GM23338 (cell line): ENCODE results near the gene C16orf95. TPM values are rescaled to one million over a fixed set of nuclear protein-coding genes. Genes with fewer than 3 reads are reported as not detected.

Source experiments
- ATAC-seq: fragments of 200-7000 bp; cut with Tn5 transposase; 3 replicates; pipeline ENCODE4 v1.9.1; 2020
- DNase-seq: peaks from one replicate; pipeline ENCODE4 v3.0.0-alpha.2; 2015; ENCODE audit warnings: low spot score
- H2AFZ ChIP-seq: fragments of 200-600 bp; sonication (generic); 2 replicates; pipeline ENCODE4 v1.8.0; 2016; ENCODE audit warnings: antibody characterized with exemption, mild to moderate bottlenecking, moderate library complexity
- H3F3A ChIP-seq: fragments of 200-600 bp; sonication (generic); replicated peaks from 2 replicates; pipeline ENCODE4 v1.8.0; 2017; ENCODE audit warnings: antibody characterized with exemption, mixed run types, low read depth
- H3K27ac ChIP-seq: fragments of 200-600 bp; sonication (generic); 2 replicates; pipeline ENCODE4 v1.6.1; 2016; ENCODE audit warnings: low read depth
- H3K27me3 ChIP-seq: fragments of 200-600 bp; sonication (generic); 2 replicates; pipeline ENCODE4 v1.8.0; 2016; ENCODE audit warnings: mild to moderate bottlenecking, mixed run types, moderate library complexity; ENCODE audit not compliant: insufficient read depth
- H3K36me3 ChIP-seq: fragments of 200-600 bp; sonication (generic); 2 replicates; pipeline ENCODE4 v1.8.0; 2016; ENCODE audit warnings: mild to moderate bottlenecking; ENCODE audit not compliant: insufficient read depth
- H3K4me1 ChIP-seq: fragments of 200-600 bp; sonication (generic); 2 replicates; pipeline ENCODE4 v1.8.0; 2016; ENCODE audit warnings: mild to moderate bottlenecking, moderate library complexity; ENCODE audit not compliant: insufficient read depth
- H3K4me2 ChIP-seq: fragments of 200-600 bp; sonication (generic); 2 replicates; pipeline ENCODE4 v1.7.1; 2017; ENCODE audit warnings: mixed run types
- H3K4me3 ChIP-seq: fragments of 200-600 bp; sonication (generic); 2 replicates; pipeline ENCODE4 v1.6.1; 2016; ENCODE audit warnings: mixed run types
- H3K79me2 ChIP-seq: fragments of 200-600 bp; sonication (generic); replicated peaks from 2 replicates; pipeline ENCODE4 v1.8.0; 2017; ENCODE audit warnings: mild to moderate bottlenecking; ENCODE audit not compliant: insufficient read depth
- H3K9me2 ChIP-seq: fragments of 200-600 bp; sonication (generic); 2 replicates; pipeline ENCODE4 v1.8.0; 2017; ENCODE audit not compliant: insufficient read depth
- H4K20me1 ChIP-seq: fragments of 200-600 bp; sonication (generic); replicated peaks from 2 replicates; pipeline ENCODE4 v1.8.0; 2017; ENCODE audit warnings: mild to moderate bottlenecking; ENCODE audit not compliant: insufficient read depth
- H3K27ac Mint-ChIP-seq: 2 replicates; pipeline ENCODE4 v1.8.0; 2020; ENCODE audit warnings: inconsistent platforms, mild to moderate bottlenecking, moderate library complexity, mixed read lengths
- H3K27me3 Mint-ChIP-seq: 3 replicates; pipeline ENCODE4 v1.8.0; 2022; ENCODE audit warnings: low read depth, mild to moderate bottlenecking, moderate library complexity, mixed read lengths, inconsistent platforms; ENCODE audit not compliant: insufficient read depth, poor library complexity
- H3K36me3 Mint-ChIP-seq: 3 replicates; pipeline ENCODE4 v1.8.0; 2021; ENCODE audit warnings: low read depth, mild to moderate bottlenecking, inconsistent platforms, moderate library complexity, mixed read lengths
- H3K4me1 Mint-ChIP-seq: 3 replicates; pipeline ENCODE4 v1.8.0; 2020; ENCODE audit warnings: mild to moderate bottlenecking, inconsistent platforms, mixed read lengths
- H3K4me3 Mint-ChIP-seq: 3 replicates; pipeline ENCODE4 v1.8.0; 2021; ENCODE audit warnings: moderate library complexity, mild to moderate bottlenecking, inconsistent platforms, mixed read lengths
- H3K9me3 Mint-ChIP-seq: 3 replicates; pipeline ENCODE4 v1.8.0; 2020; ENCODE audit warnings: moderate library complexity, mild to moderate bottlenecking, inconsistent platforms, mixed read lengths
- CREB1 ChIP-seq: fragments of 250-450 bp; sonication (Bioruptor Pico); IDR thresholded peaks from 2 replicates; pipeline ENCODE4 v1.5.0; 2020; ENCODE audit warnings: low read depth, mild to moderate bottlenecking, moderate library complexity
- EZH2 ChIP-seq: fragments of 200-600 bp; sonication (generic); IDR thresholded peaks from one replicate; pipeline ENCODE4 v1.8.0; 2017; ENCODE audit warnings: antibody characterized with exemption, mild to moderate bottlenecking, low read depth; ENCODE audit not compliant: unreplicated experiment
- polyA plus RNA-seq: library from polyadenylated mRNA; unstranded; fragments of >200 nt; fragmentation: Nextera tagmentation; extraction: Ambion mirVana; gene quantifications from 2 replicates; pipeline ENCODE4 v1.2.1, GENCODE V29; 2016
- total RNA-seq: library from RNA; depleted of rRNA; stranded (reverse); fragments of >200 nt; shearing (Covaris generic); gene quantifications from 2 replicates; pipeline ENCODE4 v1.2.3, GENCODE V29; 2014
- TF ChIP-seq, protein P1 (sequence below), 2 experiments: fragments of 200-600 bp in 1 of 2; sonication (generic) in 1 of 2; conservative IDR thresholded peaks; 2 replicates each; pipeline versions ENCODE4 v1.5.1 to v1.6.1; 2016 to 2017; ENCODE audit warnings: antibody characterized with exemption in 2 of 2, low read depth in 2 of 2, mild to moderate bottlenecking in 2 of 2, moderate library complexity in 1 of 2
- TF ChIP-seq, protein P2 (sequence below): IDR thresholded peaks from one replicate; pipeline ENCODE4 v1.6.1; 2018; ENCODE audit warnings: antibody characterized with exemption; ENCODE audit not compliant: unreplicated experiment
- TF ChIP-seq, protein P3 (sequence below): fragments of 250-450 bp; sonication (Bioruptor Pico); IDR thresholded peaks from 2 replicates; pipeline ENCODE4 v1.5.0; 2020; ENCODE audit warnings: mild to moderate bottlenecking, moderate library complexity

The C16orf95 gene
- total and polyA plus RNA-seq, 2 experiments from 2014 or later, result 1.2 to 3.9 TPM

DNA sequence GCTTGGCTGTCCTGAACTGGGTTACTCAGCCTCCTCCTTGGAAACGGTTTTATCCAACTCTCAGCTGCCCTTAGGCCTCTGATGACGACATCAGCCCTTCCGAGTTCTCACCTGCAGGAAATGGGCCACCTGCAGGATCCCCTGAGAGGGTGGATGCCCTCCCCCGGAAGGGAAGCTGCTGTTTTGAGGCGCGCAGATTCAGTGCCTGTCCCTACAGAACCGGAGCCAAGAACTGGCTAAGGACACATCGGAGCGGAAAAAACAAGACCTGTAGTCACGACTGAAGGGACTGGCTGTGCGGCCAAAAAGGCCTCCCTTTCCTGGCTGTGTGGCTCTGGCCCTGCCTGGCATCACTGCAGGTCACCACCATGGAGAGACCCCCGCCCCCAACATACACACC is 11.7 kb upstream of the C16orf95 start:
- ATAC-seq, result no peak
- H3K27me3 Mint-ChIP-seq, result peaks cover 11% of the 10 kb centered on the region
- DNase-seq, result no peak
- no peaks in the 10 kb centered on the region; the same call in 2 of the 3 replicates for H3K9me3 Mint-ChIP-seq
- no peak overlapping the region for H3K4me3 Mint-ChIP-seq
- H3K4me2 ChIP-seq, result no peak overlapping the region
- H3K27ac ChIP-seq, result no peak overlapping the region
- no peak overlapping the region for H3K27ac Mint-ChIP-seq
- no peaks in the 10 kb centered on the region; the same call in 1 of the 2 replicates for H3K4me1 ChIP-seq
- H3K4me1 Mint-ChIP-seq, result peaks cover 4% of the 10 kb centered on the region
- no peaks in the 10 kb centered on the region for H3K36me3 ChIP-seq
- H3K4me3 ChIP-seq, result no peak overlapping the region
- TF ChIP-seq, protein P1, sequence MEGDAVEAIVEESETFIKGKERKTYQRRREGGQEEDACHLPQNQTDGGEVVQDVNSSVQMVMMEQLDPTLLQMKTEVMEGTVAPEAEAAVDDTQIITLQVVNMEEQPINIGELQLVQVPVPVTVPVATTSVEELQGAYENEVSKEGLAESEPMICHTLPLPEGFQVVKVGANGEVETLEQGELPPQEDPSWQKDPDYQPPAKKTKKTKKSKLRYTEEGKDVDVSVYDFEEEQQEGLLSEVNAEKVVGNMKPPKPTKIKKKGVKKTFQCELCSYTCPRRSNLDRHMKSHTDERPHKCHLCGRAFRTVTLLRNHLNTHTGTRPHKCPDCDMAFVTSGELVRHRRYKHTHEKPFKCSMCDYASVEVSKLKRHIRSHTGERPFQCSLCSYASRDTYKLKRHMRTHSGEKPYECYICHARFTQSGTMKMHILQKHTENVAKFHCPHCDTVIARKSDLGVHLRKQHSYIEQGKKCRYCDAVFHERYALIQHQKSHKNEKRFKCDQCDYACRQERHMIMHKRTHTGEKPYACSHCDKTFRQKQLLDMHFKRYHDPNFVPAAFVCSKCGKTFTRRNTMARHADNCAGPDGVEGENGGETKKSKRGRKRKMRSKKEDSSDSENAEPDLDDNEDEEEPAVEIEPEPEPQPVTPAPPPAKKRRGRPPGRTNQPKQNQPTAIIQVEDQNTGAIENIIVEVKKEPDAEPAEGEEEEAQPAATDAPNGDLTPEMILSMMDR (conservative IDR thresholded peaks at IDR 0.05; ENCODE audit: low read depth in 2 of 2), result no peak
- H3K79me2 ChIP-seq, result no peaks in the 10 kb centered on the region
- peaks cover 4% of the 10 kb centered on the region; the same call in 1 of the 3 replicates for H3K36me3 Mint-ChIP-seq
- H3K27me3 ChIP-seq, result no peaks in the 10 kb centered on the region
- H4K20me1 ChIP-seq, result no peaks in the 10 kb centered on the region
- H2AFZ ChIP-seq, result no peak overlapping the region
- no peaks in the 10 kb centered on the region for H3F3A ChIP-seq
- H3K9me2 ChIP-seq, result no peaks in the 10 kb centered on the region

DNA sequence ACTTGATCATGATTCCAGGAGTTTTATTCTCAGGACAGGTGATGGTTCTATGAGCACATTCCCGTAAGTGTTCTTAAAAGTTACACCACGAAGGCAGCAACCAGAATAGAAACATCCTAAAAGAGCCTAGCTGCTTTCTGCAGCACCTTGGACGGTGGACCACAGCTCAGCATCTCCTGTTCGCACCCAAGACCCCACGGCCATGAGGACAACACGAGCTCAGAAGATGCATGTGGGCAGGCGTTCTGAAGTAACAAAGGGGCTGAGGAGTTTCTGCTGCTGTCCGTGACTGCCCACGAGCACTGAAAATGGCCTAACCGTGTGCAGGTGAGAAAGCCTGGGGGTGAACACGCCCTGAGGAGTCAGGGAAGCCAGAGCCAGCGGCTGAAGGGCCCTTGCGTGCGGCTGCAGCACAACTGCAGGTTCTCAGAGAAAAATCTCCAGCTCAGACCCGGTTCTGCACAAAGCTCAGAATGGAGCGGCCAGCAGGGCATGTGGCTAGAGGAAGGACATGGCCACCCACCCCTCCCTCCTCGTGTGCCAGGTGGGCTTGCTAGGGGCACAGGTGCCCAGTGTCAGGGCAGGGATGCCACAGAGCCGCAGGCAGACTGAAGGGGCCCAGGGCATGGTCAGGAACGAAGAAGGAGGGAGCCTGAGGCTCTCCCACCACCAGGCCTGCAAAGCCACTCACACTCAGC is 10.8 kb upstream of the C16orf95 start:
- Histone ChIP-seq H3K27ac (no peak overlapping the region), H3K4me2 (no peak overlapping the region), H3F3A (no peaks in the 10 kb centered on the region), H3K4me1 (no peaks in the 10 kb centered on the region; the same call in 1 of the 2 replicates), H3K36me3 (no peaks in the 10 kb centered on the region), H3K27me3 (no peaks in the 10 kb centered on the region), H3K79me2 (no peaks in the 10 kb centered on the region), H2AFZ (no peak overlapping the region), H4K20me1 (no peaks in the 10 kb centered on the region), H3K9me2 (no peaks in the 10 kb centered on the region), H3K4me3 (no peak overlapping the region)
- H3K36me3 Mint-ChIP-seq, result peaks cover 4% of the 10 kb centered on the region; the same call in 1 of the 3 replicates
- no peak overlapping the region for H3K27ac Mint-ChIP-seq
- H3K4me1 Mint-ChIP-seq, result peaks cover 4% of the 10 kb centered on the region
- no peak for DNase-seq
- peaks cover 9% of the 10 kb centered on the region for H3K27me3 Mint-ChIP-seq
- no peak overlapping the region for H3K4me3 Mint-ChIP-seq
- no peak for ATAC-seq
- no peaks in the 10 kb centered on the region; the same call in 2 of the 3 replicates for H3K9me3 Mint-ChIP-seq
- TF ChIP-seq, protein P2, sequence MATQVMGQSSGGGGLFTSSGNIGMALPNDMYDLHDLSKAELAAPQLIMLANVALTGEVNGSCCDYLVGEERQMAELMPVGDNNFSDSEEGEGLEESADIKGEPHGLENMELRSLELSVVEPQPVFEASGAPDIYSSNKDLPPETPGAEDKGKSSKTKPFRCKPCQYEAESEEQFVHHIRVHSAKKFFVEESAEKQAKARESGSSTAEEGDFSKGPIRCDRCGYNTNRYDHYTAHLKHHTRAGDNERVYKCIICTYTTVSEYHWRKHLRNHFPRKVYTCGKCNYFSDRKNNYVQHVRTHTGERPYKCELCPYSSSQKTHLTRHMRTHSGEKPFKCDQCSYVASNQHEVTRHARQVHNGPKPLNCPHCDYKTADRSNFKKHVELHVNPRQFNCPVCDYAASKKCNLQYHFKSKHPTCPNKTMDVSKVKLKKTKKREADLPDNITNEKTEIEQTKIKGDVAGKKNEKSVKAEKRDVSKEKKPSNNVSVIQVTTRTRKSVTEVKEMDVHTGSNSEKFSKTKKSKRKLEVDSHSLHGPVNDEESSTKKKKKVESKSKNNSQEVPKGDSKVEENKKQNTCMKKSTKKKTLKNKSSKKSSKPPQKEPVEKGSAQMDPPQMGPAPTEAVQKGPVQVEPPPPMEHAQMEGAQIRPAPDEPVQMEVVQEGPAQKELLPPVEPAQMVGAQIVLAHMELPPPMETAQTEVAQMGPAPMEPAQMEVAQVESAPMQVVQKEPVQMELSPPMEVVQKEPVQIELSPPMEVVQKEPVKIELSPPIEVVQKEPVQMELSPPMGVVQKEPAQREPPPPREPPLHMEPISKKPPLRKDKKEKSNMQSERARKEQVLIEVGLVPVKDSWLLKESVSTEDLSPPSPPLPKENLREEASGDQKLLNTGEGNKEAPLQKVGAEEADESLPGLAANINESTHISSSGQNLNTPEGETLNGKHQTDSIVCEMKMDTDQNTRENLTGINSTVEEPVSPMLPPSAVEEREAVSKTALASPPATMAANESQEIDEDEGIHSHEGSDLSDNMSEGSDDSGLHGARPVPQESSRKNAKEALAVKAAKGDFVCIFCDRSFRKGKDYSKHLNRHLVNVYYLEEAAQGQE, result no peak
- TF ChIP-seq, protein P3, sequence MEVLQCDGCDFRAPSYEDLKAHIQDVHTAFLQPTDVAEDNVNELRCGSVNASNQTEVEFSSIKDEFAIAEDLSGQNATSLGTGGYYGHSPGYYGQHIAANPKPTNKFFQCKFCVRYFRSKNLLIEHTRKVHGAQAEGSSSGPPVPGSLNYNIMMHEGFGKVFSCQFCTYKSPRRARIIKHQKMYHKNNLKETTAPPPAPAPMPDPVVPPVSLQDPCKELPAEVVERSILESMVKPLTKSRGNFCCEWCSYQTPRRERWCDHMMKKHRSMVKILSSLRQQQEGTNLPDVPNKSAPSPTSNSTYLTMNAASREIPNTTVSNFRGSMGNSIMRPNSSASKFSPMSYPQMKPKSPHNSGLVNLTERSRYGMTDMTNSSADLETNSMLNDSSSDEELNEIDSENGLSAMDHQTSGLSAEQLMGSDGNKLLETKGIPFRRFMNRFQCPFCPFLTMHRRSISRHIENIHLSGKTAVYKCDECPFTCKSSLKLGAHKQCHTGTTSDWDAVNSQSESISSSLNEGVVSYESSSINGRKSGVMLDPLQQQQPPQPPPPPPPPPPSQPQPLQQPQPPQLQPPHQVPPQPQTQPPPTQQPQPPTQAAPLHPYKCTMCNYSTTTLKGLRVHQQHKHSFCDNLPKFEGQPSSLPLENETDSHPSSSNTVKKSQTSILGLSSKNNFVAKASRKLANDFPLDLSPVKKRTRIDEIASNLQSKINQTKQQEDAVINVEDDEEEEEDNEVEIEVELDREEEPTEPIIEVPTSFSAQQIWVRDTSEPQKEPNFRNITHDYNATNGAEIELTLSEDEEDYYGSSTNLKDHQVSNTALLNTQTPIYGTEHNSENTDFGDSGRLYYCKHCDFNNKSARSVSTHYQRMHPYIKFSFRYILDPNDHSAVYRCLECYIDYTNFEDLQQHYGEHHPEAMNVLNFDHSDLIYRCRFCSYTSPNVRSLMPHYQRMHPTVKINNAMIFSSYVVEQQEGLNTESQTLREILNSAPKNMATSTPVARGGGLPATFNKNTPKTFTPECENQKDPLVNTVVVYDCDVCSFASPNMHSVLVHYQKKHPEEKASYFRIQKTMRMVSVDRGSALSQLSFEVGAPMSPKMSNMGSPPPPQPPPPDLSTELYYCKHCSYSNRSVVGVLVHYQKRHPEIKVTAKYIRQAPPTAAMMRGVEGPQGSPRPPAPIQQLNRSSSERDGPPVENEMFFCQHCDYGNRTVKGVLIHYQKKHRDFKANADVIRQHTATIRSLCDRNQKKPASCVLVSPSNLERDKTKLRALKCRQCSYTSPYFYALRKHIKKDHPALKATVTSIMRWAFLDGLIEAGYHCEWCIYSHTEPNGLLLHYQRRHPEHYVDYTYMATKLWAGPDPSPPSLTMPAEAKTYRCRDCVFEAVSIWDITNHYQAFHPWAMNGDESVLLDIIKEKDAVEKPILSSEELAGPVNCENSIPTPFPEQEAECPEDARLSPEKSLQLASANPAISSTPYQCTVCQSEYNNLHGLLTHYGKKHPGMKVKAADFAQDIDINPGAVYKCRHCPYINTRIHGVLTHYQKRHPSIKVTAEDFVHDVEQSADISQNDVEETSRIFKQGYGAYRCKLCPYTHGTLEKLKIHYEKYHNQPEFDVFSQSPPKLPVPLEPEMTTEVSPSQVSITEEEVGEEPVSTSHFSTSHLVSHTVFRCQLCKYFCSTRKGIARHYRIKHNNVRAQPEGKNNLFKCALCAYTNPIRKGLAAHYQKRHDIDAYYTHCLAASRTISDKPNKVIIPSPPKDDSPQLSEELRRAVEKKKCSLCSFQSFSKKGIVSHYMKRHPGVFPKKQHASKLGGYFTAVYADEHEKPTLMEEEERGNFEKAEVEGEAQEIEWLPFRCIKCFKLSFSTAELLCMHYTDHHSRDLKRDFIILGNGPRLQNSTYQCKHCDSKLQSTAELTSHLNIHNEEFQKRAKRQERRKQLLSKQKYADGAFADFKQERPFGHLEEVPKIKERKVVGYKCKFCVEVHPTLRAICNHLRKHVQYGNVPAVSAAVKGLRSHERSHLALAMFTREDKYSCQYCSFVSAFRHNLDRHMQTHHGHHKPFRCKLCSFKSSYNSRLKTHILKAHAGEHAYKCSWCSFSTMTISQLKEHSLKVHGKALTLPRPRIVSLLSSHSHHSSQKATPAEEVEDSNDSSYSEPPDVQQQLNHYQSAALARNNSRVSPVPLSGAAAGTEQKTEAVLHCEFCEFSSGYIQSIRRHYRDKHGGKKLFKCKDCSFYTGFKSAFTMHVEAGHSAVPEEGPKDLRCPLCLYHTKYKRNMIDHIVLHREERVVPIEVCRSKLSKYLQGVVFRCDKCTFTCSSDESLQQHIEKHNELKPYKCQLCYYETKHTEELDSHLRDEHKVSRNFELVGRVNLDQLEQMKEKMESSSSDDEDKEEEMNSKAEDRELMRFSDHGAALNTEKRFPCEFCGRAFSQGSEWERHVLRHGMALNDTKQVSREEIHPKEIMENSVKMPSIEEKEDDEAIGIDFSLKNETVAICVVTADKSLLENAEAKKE (CRISPR knock-in tag), result no peak
- TF ChIP-seq, protein P1 (conservative IDR thresholded peaks at IDR 0.05; ENCODE audit: low read depth in 2 of 2), result no peak
- TF ChIP-seq CREB1 (CRISPR knock-in tag) (no peak), EZH2 (no peak)
